NCI-H2227 (cell line): ENCODE measurements around the gene LRIF1.
A peak's percentile ranks its signal among the peaks of the same experiment; 100 is the strongest.
"Not testable (repeated sequence)": the region's sequence is repeated elsewhere in the genome, so short reads cannot be mapped to it uniquely, and the experiment has no call there.

Source experiments
- DNase-seq: peaks from one replicate; lab custom pipeline; 2025; ENCODE audit not compliant: unreplicated experiment; lab: John Stamatoyannopoulos, UW

LRIF1 gene

GRCh38 chr1:110963691-110964454 lies at the start of gene LRIF1:
Gene LRIF1, minus strand, starts transcription at chr1:110963922. Its CDS starts 234 bp downstream, at chr1:110963688.
- DNase-seq, result peak; percentile 100

GRCh38 chr1:111008031-111008430 lies 44.3 kb upstream of the LRIF1 start:
- DNase-seq, result no peak

- no peak for DNase-seq
Measured at GRCh38 chr1:111006556-111006955, 42.8 kb upstream of the LRIF1 start.

GRCh38 chr1:110999607-111000006 lies 35.9 kb upstream of the LRIF1 start:
- not testable (repeated sequence) for DNase-seq

- peak; percentile 24 for DNase-seq
Measured at GRCh38 chr1:110992329-110992728, 28.6 kb upstream of the LRIF1 start.

- not testable (repeated sequence) for DNase-seq
Measured at GRCh38 chr1:110991295-110991694, 27.6 kb upstream of the LRIF1 start.

- no peak for DNase-seq
Measured at GRCh38 chr1:110990541-110990940, 26.8 kb upstream of the LRIF1 start.

GRCh38 chr1:110986407-110986891 lies 22.7 kb upstream of the LRIF1 start:
- no peak for DNase-seq

- no peak for DNase-seq
Measured at GRCh38 chr1:110982320-110982719, 18.6 kb upstream of the LRIF1 start.

GRCh38 chr1:110979154-110979553 lies 15.4 kb upstream of the LRIF1 start:
- no peak for DNase-seq

- DNase-seq, result no peak
Measured at GRCh38 chr1:110976089-110976488, 12.4 kb upstream of the LRIF1 start.

- no peak for DNase-seq
Measured at GRCh38 chr1:110975265-110975664, 11.5 kb upstream of the LRIF1 start.

GRCh38 chr1:110967256-110967655 lies 3.5 kb upstream of the LRIF1 start:
- no peak for DNase-seq

GRCh38 chr1:110964455-110964903 lies 757 bp upstream of the LRIF1 start:
- no peak for DNase-seq

- peak; percentile 85 for DNase-seq
Measured at GRCh38 chr1:110962892-110963690, 631 bp downstream of the LRIF1 start.

GRCh38 chr1:110961902-110962301 lies 1.8 kb downstream of the LRIF1 start:
- DNase-seq, result no peak

GRCh38 chr1:110960777-110961420 lies 2.8 kb downstream of the LRIF1 start:
- no peak for DNase-seq

GRCh38 chr1:110957798-110958197 lies 5.9 kb downstream of the LRIF1 start:
- no peak for DNase-seq

- DNase-seq, result no peak
Measured at GRCh38 chr1:110956586-110956985, 7.1 kb downstream of the LRIF1 start.

GRCh38 chr1:110953031-110953430 lies 10.7 kb downstream of the LRIF1 start:
- DNase-seq, result no peak

- DNase-seq, result no peak
Measured at GRCh38 chr1:110952031-110952430, 11.7 kb downstream of the LRIF1 start.
